ENCODE data around the gene PMF1.
"Not testable (repeated sequence)": the region's sequence is repeated elsewhere in the genome, so short reads cannot be mapped to it uniquely, and the experiment has no call there.

The PMF1 gene

GRCh38 chr1:156212833-156213643 lies at the start of gene PMF1:
Gene PMF1 (plus strand): TSS chr1:156213007. CDS start chr1:156213016, 9 bp downstream.
- Histone ChIP-seq H3K9me3 (ENCODE audit: control insufficient read depth, low read length) (no peaks in the 10 kb centered on the region), H3K27me3 (replicated peaks; ENCODE audit: control insufficient read depth, insufficient read depth, low read length) (no peaks in the 10 kb centered on the region), H3K9ac (ENCODE audit: low read length) (peak within 1 kb of the TSS; percentile 93), H3K4me3 (ENCODE audit: low read length) (peak within 1 kb of the TSS; percentile 87), H3K36me3 (ENCODE audit: control insufficient read depth, insufficient read depth, low read length, severe bottlenecking) (peaks cover 37% of the 10 kb centered on the region), H3K4me1 (ENCODE audit: control insufficient read depth, insufficient read depth, low read length) (peaks cover 14% of the 10 kb centered on the region)
- DNase-seq (ENCODE audit: low read depth) = peak; percentile 99

GRCh38 chr1:156163712-156164111 lies 49.1 kb upstream of the PMF1 start:
- no peak for DNase-seq (ENCODE audit: low read depth)
- H3K27me3 ChIP-seq (replicated peaks; ENCODE audit: control insufficient read depth, insufficient read depth, low read length) = no peaks in the 10 kb centered on the region
- peaks cover 23% of the 10 kb centered on the region for H3K4me1 ChIP-seq (ENCODE audit: control insufficient read depth, insufficient read depth, low read length)
- H3K36me3 ChIP-seq (ENCODE audit: control insufficient read depth, insufficient read depth, low read length, severe bottlenecking) = no peaks in the 10 kb centered on the region
- no peak overlapping the region for H3K4me3 ChIP-seq (ENCODE audit: low read length)
- peaks cover 3% of the 10 kb centered on the region for H3K9me3 ChIP-seq (ENCODE audit: control insufficient read depth, low read length)
- H3K9ac ChIP-seq (ENCODE audit: low read length) = no peak overlapping the region

GRCh38 chr1:156164125-156164831 lies 48.5 kb upstream of the PMF1 start:
- DNase-seq (ENCODE audit: low read depth) = no peak
- H3K9me3 ChIP-seq (ENCODE audit: control insufficient read depth, low read length) = peaks cover 3% of the 10 kb centered on the region
- H3K4me3 ChIP-seq (ENCODE audit: low read length) = no peak overlapping the region
- H3K36me3 ChIP-seq (ENCODE audit: control insufficient read depth, insufficient read depth, low read length, severe bottlenecking) = no peaks in the 10 kb centered on the region
- H3K4me1 ChIP-seq (ENCODE audit: control insufficient read depth, insufficient read depth, low read length) = peaks cover 23% of the 10 kb centered on the region
- no peaks in the 10 kb centered on the region for H3K27me3 ChIP-seq (replicated peaks; ENCODE audit: control insufficient read depth, insufficient read depth, low read length)
- H3K9ac ChIP-seq (ENCODE audit: low read length) = no peak overlapping the region

- H3K9me3 ChIP-seq (ENCODE audit: control insufficient read depth, low read length) = peaks cover 3% of the 10 kb centered on the region
- H3K36me3 ChIP-seq (ENCODE audit: control insufficient read depth, insufficient read depth, low read length, severe bottlenecking) = no peaks in the 10 kb centered on the region
- DNase-seq (ENCODE audit: low read depth) = no peak
- H3K27me3 ChIP-seq (replicated peaks; ENCODE audit: control insufficient read depth, insufficient read depth, low read length) = no peaks in the 10 kb centered on the region
- no peak overlapping the region for H3K9ac ChIP-seq (ENCODE audit: low read length)
- H3K4me3 ChIP-seq (ENCODE audit: low read length) = no peak overlapping the region
- H3K4me1 ChIP-seq (ENCODE audit: control insufficient read depth, insufficient read depth, low read length) = peaks cover 23% of the 10 kb centered on the region
Observed at GRCh38 chr1:156165083-156165482, 47.7 kb upstream of the PMF1 start.

GRCh38 chr1:156167536-156167935 lies 45.3 kb upstream of the PMF1 start:
- Histone ChIP-seq H3K36me3 (ENCODE audit: control insufficient read depth, insufficient read depth, low read length, severe bottlenecking) (no peaks in the 10 kb centered on the region), H3K9ac (ENCODE audit: low read length) (no peak overlapping the region), H3K9me3 (ENCODE audit: control insufficient read depth, low read length) (peaks cover 3% of the 10 kb centered on the region), H3K27me3 (replicated peaks; ENCODE audit: control insufficient read depth, insufficient read depth, low read length) (no peaks in the 10 kb centered on the region), H3K4me1 (ENCODE audit: control insufficient read depth, insufficient read depth, low read length) (peaks cover 7% of the 10 kb centered on the region), H3K4me3 (ENCODE audit: low read length) (no peak overlapping the region)
- no peak for DNase-seq (ENCODE audit: low read depth)

- DNase-seq (ENCODE audit: low read depth) = no peak
- Histone ChIP-seq H3K9ac (ENCODE audit: low read length) (no peak overlapping the region), H3K4me1 (ENCODE audit: control insufficient read depth, insufficient read depth, low read length) (no peaks in the 10 kb centered on the region), H3K36me3 (ENCODE audit: control insufficient read depth, insufficient read depth, low read length, severe bottlenecking) (no peaks in the 10 kb centered on the region), H3K27me3 (replicated peaks; ENCODE audit: control insufficient read depth, insufficient read depth, low read length) (no peaks in the 10 kb centered on the region), H3K4me3 (ENCODE audit: low read length) (no peak overlapping the region), H3K9me3 (ENCODE audit: control insufficient read depth, low read length) (no peaks in the 10 kb centered on the region)
Observed at GRCh38 chr1:156172696-156173470, 39.9 kb upstream of the PMF1 start.

GRCh38 chr1:156176610-156177210 lies 36.1 kb upstream of the PMF1 start:
- Histone ChIP-seq H3K9ac (ENCODE audit: low read length) (no peak overlapping the region), H3K4me1 (ENCODE audit: control insufficient read depth, insufficient read depth, low read length) (no peaks in the 10 kb centered on the region), H3K27me3 (replicated peaks; ENCODE audit: control insufficient read depth, insufficient read depth, low read length) (no peaks in the 10 kb centered on the region), H3K9me3 (ENCODE audit: control insufficient read depth, low read length) (no peaks in the 10 kb centered on the region), H3K4me3 (ENCODE audit: low read length) (no peak overlapping the region), H3K36me3 (ENCODE audit: control insufficient read depth, insufficient read depth, low read length, severe bottlenecking) (no peaks in the 10 kb centered on the region)
- no peak for DNase-seq (ENCODE audit: low read depth)

GRCh38 chr1:156177919-156178654 lies 34.7 kb upstream of the PMF1 start:
- Histone ChIP-seq H3K4me1 (ENCODE audit: control insufficient read depth, insufficient read depth, low read length) (no peaks in the 10 kb centered on the region), H3K9ac (ENCODE audit: low read length) (no peak overlapping the region), H3K9me3 (ENCODE audit: control insufficient read depth, low read length) (no peaks in the 10 kb centered on the region), H3K4me3 (ENCODE audit: low read length) (no peak overlapping the region), H3K27me3 (replicated peaks; ENCODE audit: control insufficient read depth, insufficient read depth, low read length) (no peaks in the 10 kb centered on the region), H3K36me3 (ENCODE audit: control insufficient read depth, insufficient read depth, low read length, severe bottlenecking) (no peaks in the 10 kb centered on the region)
- DNase-seq (ENCODE audit: low read depth) = no peak

- no peak overlapping the region for H3K9ac ChIP-seq (ENCODE audit: low read length)
- H3K27me3 ChIP-seq (replicated peaks; ENCODE audit: control insufficient read depth, insufficient read depth, low read length) = no peaks in the 10 kb centered on the region
Observed at GRCh38 chr1:156180471-156180870, 32.3 kb upstream of the PMF1 start.

GRCh38 chr1:156181391-156181924 lies 31.3 kb upstream of the PMF1 start:
- H3K9me3 ChIP-seq (ENCODE audit: control insufficient read depth, low read length); H3K4me1 ChIP-seq (ENCODE audit: control insufficient read depth, insufficient read depth, low read length); H3K27me3 ChIP-seq (replicated peaks; ENCODE audit: control insufficient read depth, insufficient read depth, low read length); H3K4me3 ChIP-seq (ENCODE audit: low read length); H3K36me3 ChIP-seq (ENCODE audit: control insufficient read depth, insufficient read depth, low read length, severe bottlenecking); DNase-seq (ENCODE audit: low read depth); H3K9ac ChIP-seq (ENCODE audit: low read length): not testable (repeated sequence)

More at GRCh38 chr1:156180471-156180870, 32.3 kb upstream of the PMF1 start:
- Histone ChIP-seq H3K36me3 (ENCODE audit: control insufficient read depth, insufficient read depth, low read length, severe bottlenecking) (no peaks in the 10 kb centered on the region), H3K4me3 (ENCODE audit: low read length) (no peak overlapping the region), H3K4me1 (ENCODE audit: control insufficient read depth, insufficient read depth, low read length) (no peaks in the 10 kb centered on the region), H3K9me3 (ENCODE audit: control insufficient read depth, low read length) (no peaks in the 10 kb centered on the region)
- no peak for DNase-seq (ENCODE audit: low read depth)
